GM13977 (cell line): Measurements from ENCODE around the gene HDAC9.
A peak's percentile ranks its signal among the peaks of the same experiment; 100 is the strongest.
"Not testable (repeated sequence)": the region's sequence is repeated elsewhere in the genome, so short reads cannot be mapped to it uniquely, and the experiment has no call there.

Source experiments
- DNase-seq: peaks from one replicate; pipeline ENCODE4 v3.0.0; 2012; ENCODE audit warnings: low spot score
- CTCF ChIP-seq: IDR thresholded peaks from 2 replicates; pipeline ENCODE4 v1.5.1; 2012; ENCODE audit warnings: mild to moderate bottlenecking, control low read depth; ENCODE audit not compliant: insufficient read depth; ENCODE audit errors: extremely low read depth, missing control alignments
- in situ Hi-C: fragments of 300-500 bp; cut with MboI; formaldehyde crosslinking; loops from one replicate; pipeline ENCODE4 v1.12.0; 2022; ENCODE audit warnings: low sequenced_read_pairs, low pct_unique_long_range_greater_than_20kb, mixed read lengths, inconsistent platforms; ENCODE audit not compliant: unreplicated experiment

HDAC9 gene

GRCh38 chr7:19030281-19030680 is 534.7 kb downstream of the HDAC9 start:
- in situ Hi-C loops, result no loop called here
- no peak for DNase-seq
- no peak for TF ChIP-seq CTCF

GRCh38 chr7:19032942-19033341 is 537.4 kb downstream of the HDAC9 start:
- in situ Hi-C loops, DNase-seq: not testable (repeated sequence)

GRCh38 chr7:19051767-19052375 is 556.3 kb downstream of the HDAC9 start:
- peak; percentile 82 for TF ChIP-seq CTCF
- peak; percentile 27 for DNase-seq
- in situ Hi-C loops, result loop anchor here (25.0 kb wide), 1 partner anchor 690 kb away; no protein-coding TSS in a partner anchor
